ENCODE results near the gene SNCB. TPM values are rescaled to one million over a fixed set of nuclear protein-coding genes. Genes with fewer than 3 reads are reported as not detected.

The SNCB gene
- total and polyA plus RNA-seq, 2 experiments from 2014 or later, result 2.4 to 3.0 TPM

- Histone ChIP-seq H3K4me1 (ENCODE audit: low read depth) (no peaks in the 10 kb centered on the region), H3K9me3 (ENCODE audit: low read depth) (no peaks in the 10 kb centered on the region), H3K36me3 (no peaks in the 10 kb centered on the region), H3K27me3 (no peaks in the 10 kb centered on the region), H3K27ac (no peak overlapping the region), H3K4me3 (no peak overlapping the region)
- no peak for DNase-seq (ENCODE audit: low read depth in 1 of 2, low spot score in 1 of 2)
- no peak for TF ChIP-seq CTCF (IDR thresholded peaks at IDR 0.05; ENCODE audit: low read depth, low read length)
These were observed 40.1 kb upstream of the SNCB start for GRCh38 chr5:176670449-176670848.

DNA sequence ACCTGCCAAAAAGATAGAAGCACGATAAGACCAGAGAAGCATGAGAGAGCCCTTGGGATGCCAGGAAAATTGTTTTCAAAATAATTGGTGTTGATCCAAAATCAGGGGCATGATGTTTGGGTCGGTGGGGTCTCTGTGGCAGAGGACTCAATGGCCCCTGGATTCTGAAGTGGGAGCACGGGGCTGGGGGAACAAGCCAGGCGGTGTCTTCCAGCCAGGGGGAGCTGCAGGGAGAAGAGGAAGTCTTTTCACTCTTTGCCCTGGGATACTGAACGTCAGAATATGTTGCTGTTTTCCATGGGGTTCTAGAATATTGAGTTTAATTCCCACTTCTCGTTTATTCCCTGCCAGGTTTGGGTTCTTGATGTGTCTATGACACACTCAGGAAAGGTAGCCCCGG lies 37.3 kb upstream of the SNCB start:
- no peaks in the 10 kb centered on the region for H3K36me3 ChIP-seq
- no peaks in the 10 kb centered on the region for H3K9me3 ChIP-seq (ENCODE audit: low read depth)
- no peaks in the 10 kb centered on the region for H3K27me3 ChIP-seq
- no peaks in the 10 kb centered on the region for H3K4me1 ChIP-seq (ENCODE audit: low read depth)
- DNase-seq (ENCODE audit: low read depth in 1 of 2, low spot score in 1 of 2), result no peak
- H3K27ac ChIP-seq, result no peak overlapping the region
- no peak for TF ChIP-seq CTCF (IDR thresholded peaks at IDR 0.05; ENCODE audit: low read depth, low read length)
- no peak overlapping the region for H3K4me3 ChIP-seq

DNA sequence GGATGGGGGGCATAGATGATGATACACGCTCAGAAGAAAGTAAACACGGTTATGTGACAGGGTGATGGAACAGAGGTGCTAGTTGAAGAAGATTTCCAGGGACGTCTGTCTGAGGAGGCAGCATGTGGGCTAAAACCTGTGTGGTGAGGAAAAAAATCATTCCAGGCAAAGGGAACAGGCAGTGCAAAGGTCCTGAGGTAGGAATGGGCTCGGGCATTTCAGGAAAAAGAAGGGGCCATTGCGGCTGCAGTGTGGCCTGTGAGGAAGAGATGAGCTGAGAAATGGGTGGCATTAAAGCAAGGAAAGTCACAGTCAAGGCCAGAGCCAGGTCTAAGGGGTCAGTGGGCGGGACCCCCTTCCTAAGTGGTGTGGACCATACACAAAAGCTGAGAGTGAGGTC lies 35.2 kb upstream of the SNCB start:
- Histone ChIP-seq H3K27ac (no peak overlapping the region), H3K36me3 (no peaks in the 10 kb centered on the region), H3K4me1 (ENCODE audit: low read depth) (no peaks in the 10 kb centered on the region), H3K27me3 (no peaks in the 10 kb centered on the region), H3K4me3 (no peak overlapping the region), H3K9me3 (ENCODE audit: low read depth) (no peaks in the 10 kb centered on the region)
- no peak for TF ChIP-seq CTCF (IDR thresholded peaks at IDR 0.05; ENCODE audit: low read depth, low read length)
- no peak for DNase-seq (ENCODE audit: low read depth in 1 of 2, low spot score in 1 of 2)

- no peaks in the 10 kb centered on the region for H3K27me3 ChIP-seq
- TF ChIP-seq CTCF (IDR thresholded peaks at IDR 0.05; ENCODE audit: low read depth, low read length), result no peak
- no peak for DNase-seq (ENCODE audit: low read depth in 1 of 2, low spot score in 1 of 2)
These were observed 34.6 kb upstream of the SNCB start for GRCh38 chr5:176664886-176665285.

DNA sequence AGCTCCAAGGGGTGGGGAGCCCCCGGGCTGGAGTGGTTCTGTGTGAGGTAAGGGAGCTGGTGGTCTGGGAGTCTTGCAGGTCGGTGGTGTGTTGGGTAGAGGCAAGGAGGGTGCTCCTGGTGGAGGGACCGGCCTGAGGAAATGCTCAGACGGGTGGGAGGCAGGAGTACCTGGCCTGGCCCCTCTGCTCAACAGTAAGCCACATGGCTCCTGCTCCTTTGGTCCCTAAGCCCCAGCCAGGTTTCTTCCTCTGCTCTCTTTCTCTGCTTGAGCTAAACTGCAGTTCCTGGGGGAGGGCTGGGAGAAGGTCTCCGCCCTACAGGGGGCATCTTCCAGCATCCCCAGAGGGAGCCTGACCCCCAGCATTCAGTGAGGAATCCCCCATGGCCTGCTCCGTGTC lies 34.1 kb upstream of the SNCB start:
- DNase-seq (ENCODE audit: low read depth in 1 of 2, low spot score in 1 of 2), result no peak
- Histone ChIP-seq H3K4me3 (no peak overlapping the region), H3K27me3 (no peaks in the 10 kb centered on the region), H3K36me3 (no peaks in the 10 kb centered on the region), H3K27ac (no peak overlapping the region), H3K9me3 (ENCODE audit: low read depth) (no peaks in the 10 kb centered on the region), H3K4me1 (ENCODE audit: low read depth) (no peaks in the 10 kb centered on the region)
- no peak for TF ChIP-seq CTCF (IDR thresholded peaks at IDR 0.05; ENCODE audit: low read depth, low read length)

More at GRCh38 chr5:176664886-176665285, 34.6 kb upstream of the SNCB start:
- H3K4me3 ChIP-seq, result no peak overlapping the region
- no peaks in the 10 kb centered on the region for H3K4me1 ChIP-seq (ENCODE audit: low read depth)
- no peaks in the 10 kb centered on the region for H3K36me3 ChIP-seq
- no peaks in the 10 kb centered on the region for H3K9me3 ChIP-seq (ENCODE audit: low read depth)
- H3K27ac ChIP-seq, result no peak overlapping the region

DNA sequence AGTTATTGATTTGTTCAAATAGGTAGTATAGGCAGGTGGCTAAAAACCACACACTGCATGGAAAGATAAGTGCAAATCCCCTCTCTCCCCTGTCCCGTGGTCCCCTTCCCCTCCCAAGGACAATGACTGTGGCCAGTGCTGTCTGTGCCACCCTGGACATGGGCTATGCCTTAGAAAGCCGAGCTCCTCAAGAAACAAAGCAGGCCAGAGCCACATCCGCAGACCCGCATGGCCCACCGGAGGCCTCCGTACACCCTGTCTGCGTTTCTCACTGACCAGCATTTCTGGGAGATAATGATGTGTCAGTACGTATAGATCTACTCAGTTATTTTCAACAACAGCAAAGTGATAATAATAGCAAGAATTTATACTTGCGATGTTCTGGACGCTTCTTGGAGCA lies 33.2 kb upstream of the SNCB start:
- Histone ChIP-seq H3K27ac (no peak overlapping the region), H3K27me3 (no peaks in the 10 kb centered on the region), H3K4me1 (ENCODE audit: low read depth) (no peaks in the 10 kb centered on the region), H3K4me3 (no peak overlapping the region), H3K36me3 (no peaks in the 10 kb centered on the region), H3K9me3 (ENCODE audit: low read depth) (no peaks in the 10 kb centered on the region)
- DNase-seq (ENCODE audit: low read depth in 1 of 2, low spot score in 1 of 2), result no peak
- TF ChIP-seq CTCF (IDR thresholded peaks at IDR 0.05; ENCODE audit: low read depth, low read length), result no peak
